Fibroblast of lung (primary cell): ENCODE results near the gene TRERF1. TPM values are rescaled to one million over a fixed set of nuclear protein-coding genes. Genes with fewer than 3 reads are reported as not detected.

ENCODE experiments used
- DNase-seq, 2 donors: peaks; one replicate each; pipeline versions ENCODE4 v3.0.0 to v3.0.0-alpha.2; 2010; ENCODE audit warnings: low read depth in 2 of 2
- H2AFZ ChIP-seq: 2 replicates; pipeline ENCODE4 v1.5.1; 2012; ENCODE audit warnings: low read length, control low read depth, inconsistent platforms
- H3K27ac ChIP-seq: 2 replicates; pipeline ENCODE4 v1.5.1; 2011; ENCODE audit warnings: low read length, control low read depth; ENCODE audit not compliant: insufficient read depth
- H3K27me3 ChIP-seq: 2 replicates; pipeline ENCODE4 v1.5.1; 2011; ENCODE audit warnings: mild to moderate bottlenecking, low read length; ENCODE audit not compliant: control insufficient read depth, insufficient read depth
- H3K36me3 ChIP-seq: 2 replicates; pipeline ENCODE4 v1.5.1; 2011; ENCODE audit warnings: low read length; ENCODE audit not compliant: control insufficient read depth, insufficient read depth
- H3K4me1 ChIP-seq: 2 replicates; pipeline ENCODE4 v1.5.1; 2011; ENCODE audit warnings: low read length; ENCODE audit not compliant: control insufficient read depth, insufficient read depth; ENCODE audit errors: extremely low read depth
- H3K4me2 ChIP-seq: 2 replicates; pipeline ENCODE4 v1.5.1; 2011; ENCODE audit warnings: low read length, control low read depth; ENCODE audit not compliant: insufficient read depth; ENCODE audit errors: extremely low read depth
- H3K4me3 ChIP-seq, 4 experiments: fragments of 200-600 bp in 1 of 4; sonication (generic) in 1 of 4; replicated peaks in 1 of 4; 2 replicates each; pipeline ENCODE4 v1.5.1; 2011 to 2016; ENCODE audit warnings: low read length in 4 of 4, low read depth in 3 of 4, mild to moderate bottlenecking in 3 of 4, control low read depth in 2 of 4, inconsistent platforms in 1 of 4, mixed read lengths in 1 of 4; ENCODE audit not compliant: insufficient read depth in 1 of 4; ENCODE audit errors: control extremely low read depth in 1 of 4
- H3K79me2 ChIP-seq: 2 replicates; pipeline ENCODE4 v1.5.1; 2012; ENCODE audit warnings: mild to moderate bottlenecking, low read length, inconsistent platforms; ENCODE audit not compliant: control insufficient read depth, insufficient read depth
- H3K9ac ChIP-seq: 2 replicates; pipeline ENCODE4 v1.5.1; 2011; ENCODE audit warnings: mild to moderate bottlenecking, low read length, control low read depth; ENCODE audit not compliant: insufficient read depth
- H3K9me3 ChIP-seq: 2 replicates; pipeline ENCODE4 v1.5.1; 2012; ENCODE audit warnings: low read depth, low read length; ENCODE audit not compliant: control insufficient read depth, insufficient read depth
- H4K20me1 ChIP-seq: 2 replicates; pipeline ENCODE4 v1.5.1; 2011; ENCODE audit warnings: low read length; ENCODE audit not compliant: control insufficient read depth, insufficient read depth; ENCODE audit errors: extremely low read depth
- CTCF ChIP-seq, 2 donors: IDR thresholded peaks in 1 of 2; conservative IDR thresholded peaks in 1 of 2; 1 replicate in 1 of 2; 2 replicates in 1 of 2; pipeline ENCODE4 v1.5.1; 2011 to 2012; ENCODE audit warnings: low read length in 2 of 2, control low read depth in 1 of 2, inconsistent platforms in 1 of 2, low read depth in 1 of 2, mild to moderate bottlenecking in 1 of 2
- EZH2 ChIP-seq: IDR thresholded peaks from 2 replicates; pipeline ENCODE4 v1.5.1; 2012; ENCODE audit warnings: low read length, control low read depth, mild to moderate bottlenecking; ENCODE audit errors: missing control alignments
- polyA plus RNA-seq, 2 donors: library from polyadenylated mRNA; depleted of rRNA in 1 of 2; stranded (reverse) in 1 of 2; unstranded in 1 of 2; fragments of >200 nt; gene quantifications; 2 replicates each; pipeline ENCODE4 v1.2.1, GENCODE V29; 2011 to 2012; ENCODE audit warnings: missing spikeins in 1 of 2
- total RNA-seq: library from RNA; depleted of rRNA; stranded (reverse); fragments of >200 nt; gene quantifications from 2 replicates; pipeline ENCODE4 v1.2.1, GENCODE V29; 2014

Gene TRERF1
- total and polyA plus RNA-seq, 2 donors (not counting 1 experiment from before 2014, with no cell fraction given): 6.3 to 8.3 TPM

- no peak overlapping the region for H3K4me2 ChIP-seq
- peaks cover 9% of the 10 kb centered on the region for H3K4me1 ChIP-seq
- H3K27ac ChIP-seq: no peak overlapping the region
- TF ChIP-seq EZH2: no peak
- TF ChIP-seq CTCF (conservative IDR thresholded peaks at IDR 0.05 in 1 of 2, IDR thresholded peaks at IDR 0.05 in 1 of 2; ENCODE audit: low read depth in 1 of 2, low read length in 2 of 2): no peak
- no peak overlapping the region for H3K9ac ChIP-seq
- H3K9me3 ChIP-seq: no peaks in the 10 kb centered on the region
- no peaks in the 10 kb centered on the region for H3K79me2 ChIP-seq
- no peaks in the 10 kb centered on the region for H4K20me1 ChIP-seq
- no peak overlapping the region for H2AFZ ChIP-seq
- H3K4me3 ChIP-seq: no peak overlapping the region
- no peaks in the 10 kb centered on the region for H3K27me3 ChIP-seq
- peaks cover 1% of the 10 kb centered on the region for H3K36me3 ChIP-seq
- no peak for DNase-seq
Measured at GRCh38 chr6:42236030-42236429, 215.7 kb downstream of the TRERF1 start.

GRCh38 chr6:42232035-42232434 is 219.7 kb downstream of the TRERF1 start:
- Histone ChIP-seq H2AFZ (no peak overlapping the region), H3K27me3 (no peaks in the 10 kb centered on the region), H3K36me3 (peaks cover 9% of the 10 kb centered on the region), H3K9ac (no peak overlapping the region), H3K4me1 (peaks cover 7% of the 10 kb centered on the region), H3K9me3 (no peaks in the 10 kb centered on the region), H4K20me1 (no peaks in the 10 kb centered on the region), H3K4me3 (no peak overlapping the region), H3K79me2 (no peaks in the 10 kb centered on the region), H3K27ac (no peak overlapping the region), H3K4me2 (no peak overlapping the region)
- DNase-seq: no peak
- TF ChIP-seq EZH2: no peak
- TF ChIP-seq CTCF (conservative IDR thresholded peaks at IDR 0.05 in 1 of 2, IDR thresholded peaks at IDR 0.05 in 1 of 2; ENCODE audit: low read depth in 1 of 2, low read length in 2 of 2): no peak

- no peaks in the 10 kb centered on the region for H3K27me3 ChIP-seq
- peaks cover 13% of the 10 kb centered on the region for H3K4me1 ChIP-seq
- no peak overlapping the region for H2AFZ ChIP-seq
- H3K4me2 ChIP-seq: no peak overlapping the region
- peaks cover 7% of the 10 kb centered on the region for H3K36me3 ChIP-seq
- peak in 1 of 2 donors; percentile 47 for DNase-seq
- no peaks in the 10 kb centered on the region for H3K79me2 ChIP-seq
- H3K27ac ChIP-seq: no peak overlapping the region
- H3K4me3 ChIP-seq: no peak overlapping the region
- H3K9me3 ChIP-seq: no peaks in the 10 kb centered on the region
- H4K20me1 ChIP-seq: no peaks in the 10 kb centered on the region
- TF ChIP-seq CTCF (conservative IDR thresholded peaks at IDR 0.05 in 1 of 2, IDR thresholded peaks at IDR 0.05 in 1 of 2; ENCODE audit: low read depth in 1 of 2, low read length in 2 of 2) (peak; percentile 29 to 46), EZH2 (no peak)
- H3K9ac ChIP-seq: no peak overlapping the region
Measured at GRCh38 chr6:42230345-42231321, 221.1 kb downstream of the TRERF1 start.
